PFSK-1 (cell line): ENCODE measurements around the gene SOX13.

ENCODE experiments used
- FOXP2 ChIP-seq: optimal IDR thresholded peaks from 2 replicates; pipeline ENCODE3; 2011; ENCODE audit warnings: borderline replicate concordance, control low read depth, inconsistent platforms; ENCODE audit not compliant: insufficient read depth; ENCODE audit errors: extremely low read length, extremely low read depth
- POLR2AphosphoS5 ChIP-seq: IDR thresholded peaks from 2 replicates; pipeline ENCODE4 v1.6.1; 2012; ENCODE audit warnings: low read depth, mild to moderate bottlenecking, control low read depth, low read length, moderate library complexity
- REST ChIP-seq, 2 experiments: IDR thresholded peaks; 2 replicates each; pipeline versions ENCODE4 v1.6.1 to v1.8.0; 2011 to 2012; ENCODE audit warnings: low read depth in 2 of 2, low read length in 2 of 2, control low read depth in 1 of 2, inconsistent platforms in 1 of 2, mild to moderate bottlenecking in 1 of 2, moderate library complexity in 1 of 2; ENCODE audit not compliant: insufficient read depth in 1 of 2
- SIN3A ChIP-seq: IDR thresholded peaks from 2 replicates; pipeline ENCODE4 v1.6.1; 2012; ENCODE audit warnings: mild to moderate bottlenecking, low read length, moderate library complexity, borderline replicate concordance; ENCODE audit not compliant: insufficient read depth
- TAF1 ChIP-seq: IDR thresholded peaks from 2 replicates; pipeline ENCODE4 v1.6.1; 2012; ENCODE audit warnings: low read length, control low read depth, borderline replicate concordance; ENCODE audit not compliant: insufficient read depth

SOX13 gene

GRCh38 chr1:204092632-204093420 lies 19.9 kb downstream of the SOX13 start:
- no peak for TF ChIP-seq SIN3A
- no peak for TF ChIP-seq POLR2AphosphoS5
- TF ChIP-seq TAF1: no peak
- no peak for TF ChIP-seq FOXP2
- no peak for TF ChIP-seq REST (IDR thresholded peaks at IDR 0.05; ENCODE audit: insufficient read depth in 1 of 2, low read depth in 2 of 2, low read length in 2 of 2)

- TF ChIP-seq REST (IDR thresholded peaks at IDR 0.05; ENCODE audit: insufficient read depth in 1 of 2, low read depth in 2 of 2, low read length in 2 of 2): no peak
- TF ChIP-seq TAF1: no peak
- TF ChIP-seq FOXP2: no peak
- TF ChIP-seq SIN3A: no peak
- no peak for TF ChIP-seq POLR2AphosphoS5
These were observed 20.5 kb downstream of the SOX13 start for GRCh38 chr1:204093421-204093717.

GRCh38 chr1:204093781-204094180 lies 20.9 kb downstream of the SOX13 start:
- no peak for TF ChIP-seq POLR2AphosphoS5
- TF ChIP-seq REST (IDR thresholded peaks at IDR 0.05; ENCODE audit: insufficient read depth in 1 of 2, low read depth in 2 of 2, low read length in 2 of 2): no peak
- no peak for TF ChIP-seq FOXP2
- no peak for TF ChIP-seq TAF1
- TF ChIP-seq SIN3A: no peak

GRCh38 chr1:204094313-204094729 lies 21.4 kb downstream of the SOX13 start:
- TF ChIP-seq FOXP2: no peak
- no peak for TF ChIP-seq SIN3A
- no peak for TF ChIP-seq REST (IDR thresholded peaks at IDR 0.05; ENCODE audit: insufficient read depth in 1 of 2, low read depth in 2 of 2, low read length in 2 of 2)
- no peak for TF ChIP-seq TAF1
- TF ChIP-seq POLR2AphosphoS5: no peak
